G401 (cell line): Measurements from ENCODE around the gene DENND6B. TPM values are rescaled to one million over a fixed set of nuclear protein-coding genes. Genes with fewer than 3 reads are reported as not detected.
A peak's percentile ranks its signal among the peaks of the same experiment; 100 is the strongest.

Experiments
- DNase-seq: peaks from one replicate; pipeline ENCODE4 v3.0.0-alpha.2; 2015; ENCODE audit warnings: low spot score
- in situ Hi-C: cut with HindIII; loops from 2 replicates; pipeline ENCODE4 v1.10.0; 2016; ENCODE audit warnings: low sequenced_read_pairs, mixed read lengths
- total RNA-seq: library from RNA; depleted of rRNA; stranded (reverse); fragments of >200 nt; shearing (Covaris generic); gene quantifications from 2 replicates; pipeline ENCODE4 v1.2.3, GENCODE V29; 2014

The DENND6B gene
- total RNA-seq, 1 experiment from 2014 or later = 1.0 TPM

DNA sequence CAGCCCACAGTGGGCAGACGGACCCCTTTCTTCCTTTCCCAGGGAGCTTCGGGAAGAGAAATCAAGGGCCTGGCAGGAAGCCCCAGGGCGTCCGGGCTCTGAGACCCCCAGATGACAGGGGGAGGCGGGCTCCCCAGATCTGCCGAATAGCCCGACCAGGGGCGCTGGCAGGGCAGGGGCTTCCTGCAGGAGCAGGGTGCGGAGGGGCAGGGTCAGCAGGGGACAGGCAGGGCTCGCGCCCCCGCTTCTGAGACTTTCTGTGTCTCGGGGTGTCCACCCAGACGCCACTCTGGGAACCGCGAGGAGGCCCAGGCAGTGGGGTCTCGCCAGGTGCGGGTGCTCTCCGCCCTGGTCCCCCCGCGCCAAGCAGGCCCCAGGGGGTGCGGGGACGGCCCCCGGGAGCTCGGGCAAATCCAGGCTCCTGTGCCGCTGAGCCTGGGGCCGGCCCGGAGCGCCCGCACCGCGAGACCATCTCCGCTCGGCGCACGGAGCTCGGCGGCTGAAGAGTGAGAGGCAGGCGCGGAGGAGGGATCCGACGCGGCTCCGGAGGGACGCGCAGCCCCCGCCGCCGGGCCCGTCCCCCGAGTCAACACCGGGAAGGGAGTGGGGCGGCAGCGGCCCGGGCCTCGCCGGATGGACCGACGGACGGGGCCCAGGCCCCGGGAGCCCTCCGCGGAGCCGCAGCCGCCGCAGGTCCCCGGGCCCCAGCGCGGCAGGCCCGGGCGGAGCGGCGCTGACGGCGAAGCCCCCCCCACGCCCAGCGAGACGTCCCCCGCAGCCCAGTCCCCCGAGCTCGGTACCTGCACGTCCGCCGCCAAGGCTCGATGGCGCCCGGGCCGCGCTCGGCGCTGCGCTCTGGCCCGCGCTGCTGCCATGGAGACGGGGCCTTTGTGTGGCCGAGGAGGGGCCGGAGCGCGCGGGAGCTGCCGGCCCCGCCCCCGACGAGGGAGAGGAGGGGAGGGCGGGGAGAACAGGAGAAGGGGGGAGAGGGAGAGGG, 19.8 kb downstream of the DENND6B start, which contains the start of gene PLXNB2:
TSS of gene PLXNB2 (minus strand) at position 894 of the 997 bp plus-strand sequence. CDS start 17,062 bp downstream, outside the sequence.
- in situ Hi-C loops = no loop called here
- DNase-seq = peak; percentile 87

DNA sequence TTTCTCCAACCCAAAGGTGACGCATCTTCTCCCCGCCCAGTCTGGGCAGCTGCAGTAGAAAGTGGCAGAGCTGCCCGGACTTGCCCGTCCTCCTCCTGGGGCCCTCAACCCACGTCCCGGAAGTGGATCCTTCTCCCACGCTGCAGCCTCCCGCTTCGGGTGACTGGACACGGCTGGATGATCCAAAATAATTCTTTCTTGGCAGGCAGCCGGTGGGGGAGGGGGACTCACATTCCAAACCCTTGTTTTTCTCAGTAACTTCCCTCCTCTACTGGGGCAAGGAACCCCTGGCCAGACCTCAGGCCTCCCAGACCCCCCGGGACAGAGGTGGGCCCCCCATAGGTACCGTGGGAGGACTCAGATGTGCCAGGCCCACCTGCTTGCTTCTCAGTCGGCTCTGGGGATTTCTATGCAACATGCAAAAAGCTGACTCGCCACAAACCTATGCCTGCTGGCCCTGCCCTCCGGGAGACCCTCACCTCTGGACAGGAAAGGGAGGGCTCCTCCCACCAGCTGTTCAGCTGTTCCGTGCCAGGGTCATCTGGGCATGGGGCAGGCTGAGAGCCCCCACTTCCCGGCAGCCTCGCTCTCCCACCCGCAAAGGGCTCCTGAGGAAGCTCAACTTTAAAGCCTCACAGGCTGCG, 20.8 kb downstream of the DENND6B start:
- DNase-seq = peak; percentile 61
- in situ Hi-C loops = no loop called here

DNA sequence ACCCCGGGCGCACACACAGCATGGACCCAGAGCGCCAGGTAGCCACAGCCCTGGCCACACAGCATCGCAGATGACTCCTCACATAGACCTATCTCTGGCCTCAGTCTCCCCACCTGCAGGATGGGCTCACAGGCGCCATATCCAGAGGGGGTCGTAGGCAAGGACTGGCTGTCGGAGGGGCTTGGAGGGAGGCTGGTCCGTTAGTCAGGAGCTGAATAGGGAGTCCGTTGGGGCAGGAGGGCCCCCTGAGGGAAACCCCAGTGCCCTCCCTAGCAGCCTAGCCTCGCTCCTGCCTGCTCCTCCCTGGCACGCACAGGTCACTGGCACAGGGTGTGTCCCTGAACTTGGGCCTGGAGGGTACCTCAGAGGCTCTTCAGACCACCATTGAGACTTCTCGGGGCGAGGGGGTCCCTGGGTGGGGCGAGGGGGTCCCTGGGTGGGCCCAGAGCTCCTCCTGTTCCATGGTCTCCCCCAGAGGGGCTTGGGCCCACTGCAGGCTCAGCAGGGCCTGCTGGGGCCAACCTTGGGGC, 21.4 kb downstream of the DENND6B start:
- in situ Hi-C loops = no loop called here
- DNase-seq = no peak

DNA sequence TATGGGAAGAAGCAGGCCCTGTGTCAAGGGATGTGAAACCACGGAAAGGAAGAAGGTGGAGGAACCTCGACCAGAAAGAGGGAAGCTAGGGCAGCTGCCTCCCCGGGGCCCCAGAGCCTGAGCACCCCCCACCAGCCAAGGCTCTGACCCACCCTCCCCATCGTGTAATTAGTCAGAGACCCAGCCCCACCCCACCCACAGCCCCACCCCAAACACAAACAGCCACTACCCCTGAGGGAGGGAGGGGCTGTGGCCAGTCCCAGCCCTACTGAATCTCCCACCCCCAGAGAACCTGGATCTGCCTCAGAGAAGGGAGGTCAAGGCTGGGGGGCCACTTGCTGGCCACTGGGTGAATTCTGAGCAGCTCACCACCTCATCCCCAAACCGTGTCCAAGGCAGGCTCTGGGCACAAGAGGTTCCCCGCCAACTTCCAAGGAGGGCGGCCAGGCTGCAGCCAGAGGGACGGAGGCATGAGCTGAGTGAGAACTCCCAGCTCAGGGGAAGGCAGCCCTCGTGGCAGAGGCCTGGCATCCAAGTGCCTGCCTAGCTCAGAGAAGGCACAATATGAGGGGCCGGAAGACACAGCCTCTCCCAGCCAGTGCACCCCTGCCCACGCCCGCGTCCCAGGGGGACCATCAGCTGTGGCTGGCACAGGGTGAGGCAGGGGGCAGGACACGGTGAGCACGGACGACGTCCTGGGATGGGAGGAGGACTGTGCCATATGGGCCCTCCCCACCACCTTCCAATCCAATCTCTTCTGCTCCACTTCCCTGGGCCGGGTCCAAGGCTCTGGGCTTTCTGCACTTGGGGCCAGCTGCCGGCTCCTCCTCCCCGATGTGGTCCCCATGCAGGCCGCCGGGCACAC, 22.1 kb downstream of the DENND6B start:
- peak; percentile 96 for DNase-seq
- in situ Hi-C loops = no loop called here

DNA sequence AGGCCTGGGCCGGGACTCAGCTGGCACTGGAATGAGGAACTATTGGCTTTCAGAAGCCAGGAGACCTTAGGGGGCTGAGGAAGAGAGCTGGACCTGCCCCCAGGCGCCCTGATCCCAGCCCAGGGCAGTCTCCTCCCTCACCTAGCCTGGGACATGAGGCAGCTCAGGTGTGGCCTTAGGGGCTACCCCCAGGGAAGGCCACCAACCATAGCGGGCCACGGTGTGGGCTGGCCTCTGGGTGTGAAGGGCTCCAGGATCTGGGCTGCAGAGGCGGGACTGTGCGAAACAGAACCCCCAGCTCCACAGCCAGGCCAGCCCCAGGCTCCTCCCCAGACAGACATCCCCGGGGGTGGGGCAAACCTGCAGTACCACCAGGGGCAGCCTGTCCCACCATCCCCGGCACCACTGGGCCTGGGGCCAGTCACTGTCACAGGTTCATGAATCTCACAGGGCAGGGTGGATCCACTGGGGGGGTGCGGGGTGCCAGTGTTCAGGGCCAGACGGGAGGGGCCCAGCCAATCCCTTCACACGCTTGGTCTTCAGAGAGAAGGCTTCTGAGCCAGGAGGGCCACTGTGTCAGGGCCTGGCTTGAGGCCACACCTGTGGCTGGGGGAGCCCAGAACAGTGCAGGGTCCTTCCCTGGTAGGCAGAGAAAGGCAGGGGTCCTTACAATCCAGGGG, 22.8 kb downstream of the DENND6B start:
- peak; percentile 70 for DNase-seq
- in situ Hi-C loops = no loop called here

DNA sequence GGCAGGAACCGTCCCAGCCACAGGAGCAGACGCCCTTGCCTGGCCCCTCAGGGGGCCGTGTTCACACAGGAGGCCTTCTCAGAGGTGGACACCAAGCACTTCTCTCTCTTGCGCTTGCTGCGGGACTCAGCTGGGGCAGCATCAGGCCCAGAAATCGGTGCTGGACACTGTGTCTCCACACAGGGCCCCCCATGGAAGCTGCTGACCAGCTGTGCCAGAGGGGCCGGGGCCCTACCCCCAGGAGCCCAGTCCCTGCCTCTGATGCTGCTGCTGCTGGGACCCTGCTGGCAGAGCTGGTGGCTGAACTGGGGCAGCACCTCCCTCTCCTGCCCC, 23.3 kb downstream of the DENND6B start:
- in situ Hi-C loops = no loop called here

DNA sequence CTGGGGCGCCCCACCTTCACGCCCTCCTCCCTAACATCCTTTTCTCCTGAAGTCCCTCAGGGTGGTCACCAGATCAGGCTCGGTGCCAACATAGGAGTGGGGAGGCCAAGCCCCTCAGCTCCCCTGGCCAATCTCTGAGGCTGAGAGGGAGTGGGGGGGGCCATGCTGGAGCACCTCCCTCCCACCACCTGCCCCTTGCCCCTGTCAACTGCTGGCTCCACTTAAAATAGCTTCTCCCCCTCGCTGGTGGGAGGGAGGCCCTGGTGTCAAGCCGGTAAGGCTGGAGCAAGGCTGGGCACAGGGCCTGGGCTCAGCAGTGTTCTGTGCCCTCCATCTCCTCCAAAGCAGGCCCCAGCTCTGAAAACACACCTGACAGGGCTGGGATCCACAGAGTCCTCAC, 24.2 kb downstream of the DENND6B start:
- in situ Hi-C loops = no loop called here
- peak; percentile 75 for DNase-seq

More for the DNA sequence above, 23.3 kb downstream of the DENND6B start:
- DNase-seq = no peak

DNA sequence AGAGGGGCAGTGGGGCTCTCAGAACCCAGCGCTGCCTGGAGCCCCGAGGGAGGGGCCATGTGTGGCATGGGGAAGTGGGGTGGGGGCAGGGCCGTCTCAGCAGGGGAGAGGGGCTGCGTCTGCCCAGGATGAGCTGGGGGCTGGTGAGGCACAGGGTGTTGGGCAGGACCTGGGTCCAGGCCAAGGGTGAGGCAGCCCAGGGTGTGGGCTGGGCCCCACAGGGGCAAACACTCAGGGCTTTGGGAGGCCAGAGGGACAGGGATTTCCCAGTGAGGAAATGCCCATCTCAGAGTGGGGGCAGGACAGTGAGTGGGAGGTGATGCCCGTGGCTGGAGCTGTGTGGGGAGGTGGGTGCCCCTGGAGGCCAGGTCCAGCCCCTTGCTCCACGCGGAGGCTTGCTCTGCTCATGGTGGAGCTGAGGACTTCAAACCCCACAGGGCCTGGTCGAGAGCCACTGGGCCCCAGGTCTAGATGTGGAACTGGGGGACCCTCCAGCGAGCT, 24.7 kb downstream of the DENND6B start:
- in situ Hi-C loops = no loop called here
- DNase-seq = no peak

DNA sequence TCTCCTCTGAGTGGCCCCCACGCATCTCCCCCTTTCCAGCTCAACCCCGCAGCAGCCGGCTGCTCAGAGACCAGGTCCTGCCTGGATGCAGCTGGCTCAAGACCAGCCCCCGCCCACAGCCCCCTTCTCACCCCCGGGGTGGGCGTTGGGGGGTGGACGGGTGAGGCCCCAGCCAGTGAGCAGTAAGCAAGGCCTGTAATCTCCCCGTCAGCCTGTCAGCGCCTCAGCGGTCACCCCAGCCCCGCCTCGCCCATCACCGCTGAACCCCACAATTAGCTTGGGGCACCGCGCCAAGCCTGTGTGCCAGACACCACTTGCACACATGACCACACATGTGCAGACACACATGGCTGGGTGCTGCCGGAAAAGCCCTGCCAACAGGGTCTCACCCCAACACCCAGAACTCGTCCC, 25.2 kb downstream of the DENND6B start:
- in situ Hi-C loops = no loop called here
- peak; percentile 25 for DNase-seq

DNA sequence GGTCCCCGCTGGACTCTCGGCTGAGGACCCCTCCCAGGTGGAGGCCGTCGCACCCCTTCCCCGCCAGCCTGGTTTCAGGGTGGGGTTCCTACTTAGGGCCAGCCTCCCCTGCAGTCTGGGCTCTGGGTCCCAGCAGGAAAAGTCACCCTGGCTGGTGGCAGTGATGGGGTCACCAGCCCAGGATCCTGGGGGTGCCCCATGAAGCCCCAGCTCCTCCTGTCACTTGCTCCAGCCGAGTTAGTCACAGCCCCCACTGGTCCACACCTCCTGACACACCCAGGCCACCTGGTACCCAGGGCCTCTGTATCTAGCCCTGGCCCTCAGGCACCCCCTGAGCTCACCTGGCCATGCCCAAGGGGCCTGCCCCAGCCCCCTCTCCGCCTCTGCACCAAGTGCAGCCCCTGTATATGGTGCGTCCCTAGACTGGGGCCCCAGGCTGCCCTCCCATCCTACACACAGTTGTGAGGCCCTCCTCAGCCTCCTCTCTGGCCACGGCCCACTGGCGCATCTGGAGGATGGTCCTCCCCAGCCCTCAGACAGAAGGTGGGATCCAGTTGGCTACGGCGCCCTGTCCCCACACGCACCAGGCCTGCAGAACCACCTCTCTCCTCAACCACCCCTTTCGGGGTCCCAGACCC, 26.1 kb downstream of the DENND6B start:
- in situ Hi-C loops = no loop called here

DNA sequence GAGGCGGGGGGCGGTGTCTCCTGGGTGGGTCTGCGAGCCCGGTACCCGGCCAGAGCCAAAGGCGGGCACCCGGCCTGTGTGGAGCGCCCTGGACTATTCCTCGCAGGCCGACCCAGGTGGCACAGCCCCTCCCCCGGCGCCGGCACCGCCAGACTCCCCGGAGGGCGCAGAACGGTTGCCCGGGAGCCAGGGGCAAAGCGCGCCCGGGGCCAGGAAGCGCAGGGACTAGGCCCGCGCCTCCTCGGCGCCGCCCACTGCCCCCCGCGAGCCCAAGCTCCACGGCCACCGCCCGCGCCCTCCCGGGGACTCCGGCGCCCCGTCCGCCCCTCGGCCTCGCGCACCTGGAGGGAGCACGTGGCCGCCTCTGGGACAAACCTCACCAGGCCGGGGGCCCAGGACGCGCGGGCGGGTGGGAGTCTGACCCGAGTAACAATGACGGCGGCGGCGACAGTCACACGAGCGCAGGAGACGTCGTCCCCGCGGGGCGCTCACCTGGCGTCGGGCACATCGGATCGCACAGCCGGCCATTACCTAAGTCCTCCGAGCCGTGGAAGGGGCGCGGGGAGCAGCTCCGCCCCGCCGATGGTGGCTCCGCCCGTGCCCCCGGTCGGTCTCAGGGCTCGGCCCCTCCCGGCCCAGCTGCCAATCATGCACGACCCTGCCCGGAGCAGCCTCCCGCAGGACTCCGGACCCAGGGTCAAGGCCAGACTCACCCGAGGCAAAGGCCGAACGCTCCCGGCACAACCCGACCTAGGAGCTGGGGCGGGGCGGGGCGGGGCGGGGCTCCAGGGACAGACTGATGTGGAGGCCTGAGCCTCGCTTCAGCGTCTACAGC, 26.8 kb downstream of the DENND6B start:
- in situ Hi-C loops = no loop called here
- DNase-seq = peak; percentile 25

More for the DNA sequence above, 26.1 kb downstream of the DENND6B start:
- peak; percentile 11 for DNase-seq

DNA sequence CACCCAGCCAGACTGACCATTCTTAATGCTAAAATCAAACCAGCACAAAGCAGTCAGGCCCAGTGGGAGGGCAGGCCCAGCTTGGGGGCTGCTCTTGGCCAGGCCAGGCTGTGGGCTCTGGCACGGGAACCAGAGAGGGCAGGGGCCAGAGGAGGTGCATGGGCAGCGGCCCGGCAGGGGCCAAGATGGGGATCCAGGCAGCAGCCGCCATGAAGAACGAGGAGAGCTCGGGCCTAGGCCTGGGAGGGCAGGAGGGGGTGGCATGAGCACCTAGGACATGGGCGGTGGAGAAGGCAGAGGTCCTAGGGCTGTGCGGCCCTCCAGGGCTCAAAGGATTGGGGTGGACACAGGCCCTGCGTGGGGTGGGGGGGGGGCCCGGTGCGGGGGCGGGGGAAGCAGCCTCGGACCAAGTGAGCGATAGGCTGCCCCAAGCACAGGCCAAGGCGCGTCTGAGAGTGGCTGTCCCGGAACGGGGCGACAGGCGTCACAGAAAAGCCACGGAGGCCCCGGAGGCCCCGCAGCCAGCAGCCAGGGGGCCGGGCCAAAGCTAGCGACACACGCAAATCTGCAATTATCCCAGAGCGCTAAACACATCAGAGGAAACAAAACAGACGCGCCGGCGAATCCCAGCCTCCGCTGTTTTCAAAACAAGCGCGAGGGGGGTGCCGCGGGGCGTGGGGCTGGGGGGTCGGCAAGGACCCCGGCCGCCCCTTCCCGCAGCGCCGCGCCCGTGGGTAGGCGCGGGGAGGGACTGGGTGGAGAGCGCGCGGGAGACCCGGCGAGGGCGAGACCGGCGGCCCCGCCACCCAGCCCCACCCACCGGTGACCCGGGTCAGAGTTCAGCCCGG, 27.7 kb downstream of the DENND6B start:
- in situ Hi-C loops = no loop called here
- DNase-seq = peak; percentile 37

DNA sequence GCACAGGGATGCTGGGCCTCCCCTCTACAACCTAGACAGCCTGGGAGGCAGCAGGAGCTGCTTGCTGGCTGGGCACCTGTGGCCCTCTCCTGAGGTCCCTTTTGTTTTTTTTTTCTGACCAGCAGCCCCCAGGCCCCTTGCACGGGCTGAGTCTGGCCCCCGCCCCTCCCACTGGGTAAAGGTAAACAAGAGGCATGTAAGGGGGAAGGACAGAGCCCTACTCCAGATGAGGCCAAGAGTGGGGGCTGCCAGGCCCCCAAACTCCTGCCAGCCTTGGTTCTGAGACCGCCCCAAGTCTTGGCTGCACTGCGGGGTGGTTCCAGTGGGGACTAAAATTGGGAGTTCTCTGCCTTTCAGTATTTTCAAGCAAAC, 28.6 kb downstream of the DENND6B start:
- in situ Hi-C loops = no loop called here
- DNase-seq = peak; percentile 4

DNA sequence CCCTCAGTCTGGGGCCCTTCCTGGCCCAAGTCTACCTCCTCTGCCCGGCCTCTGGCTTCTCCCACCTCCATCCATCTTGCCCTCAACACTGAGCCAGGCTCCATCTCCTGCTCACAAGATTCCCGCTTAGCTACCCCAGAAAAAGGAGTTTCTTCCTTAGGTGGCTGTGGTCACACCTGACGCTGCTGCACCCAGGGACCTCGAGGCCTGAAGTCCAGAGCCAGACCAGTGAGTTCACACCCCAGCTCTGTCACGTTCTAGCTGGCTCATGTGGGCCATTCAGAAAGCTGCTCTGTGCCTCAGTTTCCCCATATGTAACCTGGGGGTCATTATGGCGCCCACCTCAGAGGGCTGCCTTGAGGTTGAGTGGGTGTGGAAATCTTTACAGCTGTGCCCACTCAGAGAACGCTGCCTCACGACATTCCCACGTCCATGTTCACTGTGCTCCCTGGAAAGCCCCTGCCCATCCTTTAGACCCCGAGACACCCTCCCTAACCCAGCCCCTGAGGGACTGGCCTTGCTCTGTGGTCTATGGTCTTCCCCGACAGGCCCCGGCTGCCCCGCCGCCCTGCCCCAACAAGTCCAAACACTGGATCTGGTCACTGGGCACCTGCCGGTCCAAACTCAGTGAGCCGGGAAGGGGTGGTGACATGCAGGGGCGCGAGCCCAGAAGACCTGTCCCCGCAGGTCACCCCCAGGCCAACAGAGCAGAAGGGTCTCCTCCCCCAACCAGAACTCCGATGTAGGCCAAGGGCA, 29.1 kb downstream of the DENND6B start:
- DNase-seq = peak; percentile 18
- in situ Hi-C loops = no loop called here

DNA sequence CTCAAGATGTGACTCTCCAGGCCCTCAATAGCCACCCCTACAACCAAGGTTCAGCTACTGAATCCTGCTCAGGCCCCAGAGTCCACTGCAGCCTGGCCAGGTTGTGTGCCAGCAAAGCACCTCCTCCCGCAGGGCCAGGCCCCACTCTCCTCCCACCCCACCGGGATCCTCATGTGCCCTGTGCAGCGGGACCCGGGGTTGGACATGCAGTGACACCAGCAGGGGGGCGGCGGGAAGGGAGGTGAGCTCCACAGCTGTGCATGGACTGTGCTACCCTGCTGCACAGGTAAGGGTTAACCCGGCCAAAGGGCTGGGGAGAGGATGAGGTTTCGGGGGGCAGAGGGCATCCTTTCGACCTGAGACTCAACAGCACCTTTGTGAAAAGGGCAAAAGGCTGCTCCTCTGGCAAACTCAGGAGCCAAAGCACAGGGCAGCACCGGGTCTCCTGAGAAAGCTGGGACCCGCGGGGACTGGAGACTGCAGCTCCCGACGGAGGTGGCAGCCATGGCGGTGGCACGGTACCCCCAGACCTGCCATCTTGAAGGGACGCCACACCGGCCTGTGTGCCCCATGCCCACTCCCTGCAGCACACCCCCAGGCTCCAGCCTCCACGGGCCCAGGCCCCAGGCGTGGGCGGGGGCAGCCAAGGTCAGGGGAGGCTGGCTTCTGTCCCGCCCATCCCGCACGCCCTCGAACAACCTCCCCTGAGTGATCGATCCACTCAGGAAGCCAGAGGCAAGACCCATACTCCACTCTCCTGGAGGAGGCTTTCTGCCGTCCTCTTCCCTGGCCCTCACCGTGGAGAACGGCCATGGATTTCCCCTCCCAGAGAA, 29.9 kb downstream of the DENND6B start:
- in situ Hi-C loops = no loop called here
- DNase-seq = peak; percentile 47
